DMS153 (cell line): ENCODE data around the gene CENPF.

ENCODE experiments used
- DNase-seq: peaks from one replicate; lab custom pipeline; 2025; lab: John Stamatoyannopoulos, UW

The CENPF gene

GRCh38 chr1:214708321-214708955 lies 105.4 kb downstream of the CENPF start:
- no peak for DNase-seq

- no peak for DNase-seq
Observed at GRCh38 chr1:214709241-214709640, 106.2 kb downstream of the CENPF start.

- DNase-seq, result no peak
Observed at GRCh38 chr1:214712737-214713136, 109.7 kb downstream of the CENPF start.
